DOHH2 (cell line): ENCODE data around the gene HAVCR1.

ENCODE experiments used
- H3F3A ChIP-seq: fragments of 200-600 bp; sonication (generic), shearing (Covaris generic); 2 replicates; pipeline ENCODE4 v1.6.0; 2016; ENCODE audit warnings: antibody characterized with exemption, mild to moderate bottlenecking; ENCODE audit not compliant: control insufficient read depth, insufficient read depth
- H3K27ac ChIP-seq: fragments of 200-600 bp; sonication (generic); 2 replicates; pipeline ENCODE4 v1.5.1; 2014; ENCODE audit warnings: low read depth, mild to moderate bottlenecking, low read length, moderate library complexity
- H3K27me3 ChIP-seq: fragments of 200-600 bp; sonication (generic); 2 replicates; pipeline ENCODE4 v1.6.1; 2014; ENCODE audit warnings: mild to moderate bottlenecking, low read length, mixed read lengths; ENCODE audit not compliant: control insufficient read depth
- H3K36me3 ChIP-seq: fragments of 200-600 bp; sonication (generic); 2 replicates; pipeline ENCODE4 v1.6.1; 2014; ENCODE audit warnings: mild to moderate bottlenecking, low read length, moderate library complexity, mixed read lengths; ENCODE audit not compliant: control insufficient read depth
- H3K4me1 ChIP-seq: fragments of 200-600 bp; sonication (generic); 2 replicates; pipeline ENCODE4 v1.6.1; 2014; ENCODE audit warnings: mild to moderate bottlenecking, low read length, mixed read lengths; ENCODE audit not compliant: control insufficient read depth
- H3K4me2 ChIP-seq: fragments of 200-600 bp; sonication (generic); 2 replicates; pipeline ENCODE4 v1.6.0; 2014; ENCODE audit warnings: mild to moderate bottlenecking, low read length, moderate library complexity
- H3K4me3 ChIP-seq: fragments of 200-600 bp; sonication (generic); 2 replicates; pipeline ENCODE4 v1.5.1; 2014; ENCODE audit warnings: mild to moderate bottlenecking, low read length, mixed read lengths
- H3K79me2 ChIP-seq: fragments of 200-600 bp; sonication (generic); 2 replicates; pipeline ENCODE4 v1.6.1; 2014; ENCODE audit warnings: mild to moderate bottlenecking, low read length, mixed read lengths; ENCODE audit not compliant: control insufficient read depth
- H3K9me2 ChIP-seq: fragments of 200-600 bp; sonication (generic); replicated peaks from 2 replicates; pipeline ENCODE4 v1.6.1; 2014; ENCODE audit warnings: mild to moderate bottlenecking, low read length, mixed read lengths; ENCODE audit not compliant: control insufficient read depth
- H3K9me3 ChIP-seq: fragments of 200-600 bp; sonication (generic); 2 replicates; pipeline ENCODE4 v1.6.1; 2014; ENCODE audit warnings: antibody characterized with exemption, low read length, mixed read lengths; ENCODE audit not compliant: control insufficient read depth, insufficient read depth
- H4K20me1 ChIP-seq: fragments of 200-600 bp; sonication (generic); 2 replicates; pipeline ENCODE4 v1.6.0; 2014; ENCODE audit warnings: low read depth, mild to moderate bottlenecking, antibody characterized with exemption, low read length, moderate library complexity; ENCODE audit not compliant: control insufficient read depth, insufficient read depth
- EZH2phosphoT487 ChIP-seq: fragments of 200-600 bp; sonication (generic); IDR thresholded peaks from 2 replicates; pipeline ENCODE4 v1.6.1; 2017; ENCODE audit warnings: borderline replicate concordance, mild to moderate bottlenecking, antibody characterized with exemption, low read length, moderate library complexity, mixed read lengths
- TF ChIP-seq, protein P1 (sequence below): fragments of 200-600 bp; sonication (generic); IDR thresholded peaks from one replicate; pipeline ENCODE4 v1.5.1; 2014; ENCODE audit warnings: antibody characterized with exemption, mild to moderate bottlenecking, low read depth, low read length; ENCODE audit not compliant: poor library complexity, severe bottlenecking

Gene HAVCR1

DNA sequence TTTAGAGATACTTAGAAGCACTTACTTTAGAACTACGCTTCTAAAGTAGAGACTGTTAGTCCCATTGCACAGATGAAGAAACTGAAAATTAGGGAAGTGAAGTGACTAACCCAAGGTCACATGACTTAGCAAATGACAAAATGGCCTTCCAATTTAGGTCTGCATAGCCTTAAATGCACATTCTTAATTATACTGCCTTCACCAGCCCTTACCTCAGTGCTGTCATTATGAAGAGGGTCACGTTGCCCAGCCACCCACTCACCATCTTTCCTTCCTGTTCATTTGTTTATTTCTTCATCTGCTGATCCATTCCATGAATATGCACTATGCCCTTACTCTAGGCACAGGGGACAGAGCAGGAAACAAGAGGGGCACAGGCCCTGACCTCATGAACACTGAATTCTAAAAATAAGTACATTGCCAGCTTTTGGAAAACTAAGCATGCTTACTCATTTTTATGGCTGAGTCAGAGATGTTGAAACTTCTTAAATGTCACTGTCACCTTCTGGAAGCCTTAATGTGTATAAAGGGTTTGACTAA, 41.3 kb upstream of the HAVCR1 start:
- peaks cover 7% of the 10 kb centered on the region for H3K4me1 ChIP-seq
- TF ChIP-seq, protein P1, sequence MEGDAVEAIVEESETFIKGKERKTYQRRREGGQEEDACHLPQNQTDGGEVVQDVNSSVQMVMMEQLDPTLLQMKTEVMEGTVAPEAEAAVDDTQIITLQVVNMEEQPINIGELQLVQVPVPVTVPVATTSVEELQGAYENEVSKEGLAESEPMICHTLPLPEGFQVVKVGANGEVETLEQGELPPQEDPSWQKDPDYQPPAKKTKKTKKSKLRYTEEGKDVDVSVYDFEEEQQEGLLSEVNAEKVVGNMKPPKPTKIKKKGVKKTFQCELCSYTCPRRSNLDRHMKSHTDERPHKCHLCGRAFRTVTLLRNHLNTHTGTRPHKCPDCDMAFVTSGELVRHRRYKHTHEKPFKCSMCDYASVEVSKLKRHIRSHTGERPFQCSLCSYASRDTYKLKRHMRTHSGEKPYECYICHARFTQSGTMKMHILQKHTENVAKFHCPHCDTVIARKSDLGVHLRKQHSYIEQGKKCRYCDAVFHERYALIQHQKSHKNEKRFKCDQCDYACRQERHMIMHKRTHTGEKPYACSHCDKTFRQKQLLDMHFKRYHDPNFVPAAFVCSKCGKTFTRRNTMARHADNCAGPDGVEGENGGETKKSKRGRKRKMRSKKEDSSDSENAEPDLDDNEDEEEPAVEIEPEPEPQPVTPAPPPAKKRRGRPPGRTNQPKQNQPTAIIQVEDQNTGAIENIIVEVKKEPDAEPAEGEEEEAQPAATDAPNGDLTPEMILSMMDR: no peak
- TF ChIP-seq EZH2phosphoT487: no peak
- H3K9me3 ChIP-seq: no peaks in the 10 kb centered on the region
- no peak overlapping the region for H3K4me3 ChIP-seq
- no peak overlapping the region for H3K27ac ChIP-seq
- H3K79me2 ChIP-seq: no peaks in the 10 kb centered on the region
- H3K36me3 ChIP-seq: no peaks in the 10 kb centered on the region
- no peaks in the 10 kb centered on the region for H4K20me1 ChIP-seq
- no peaks in the 10 kb centered on the region for H3K27me3 ChIP-seq
- H3K9me2 ChIP-seq: no peaks in the 10 kb centered on the region
- H3F3A ChIP-seq: no peaks in the 10 kb centered on the region
- no peak overlapping the region for H3K4me2 ChIP-seq

DNA sequence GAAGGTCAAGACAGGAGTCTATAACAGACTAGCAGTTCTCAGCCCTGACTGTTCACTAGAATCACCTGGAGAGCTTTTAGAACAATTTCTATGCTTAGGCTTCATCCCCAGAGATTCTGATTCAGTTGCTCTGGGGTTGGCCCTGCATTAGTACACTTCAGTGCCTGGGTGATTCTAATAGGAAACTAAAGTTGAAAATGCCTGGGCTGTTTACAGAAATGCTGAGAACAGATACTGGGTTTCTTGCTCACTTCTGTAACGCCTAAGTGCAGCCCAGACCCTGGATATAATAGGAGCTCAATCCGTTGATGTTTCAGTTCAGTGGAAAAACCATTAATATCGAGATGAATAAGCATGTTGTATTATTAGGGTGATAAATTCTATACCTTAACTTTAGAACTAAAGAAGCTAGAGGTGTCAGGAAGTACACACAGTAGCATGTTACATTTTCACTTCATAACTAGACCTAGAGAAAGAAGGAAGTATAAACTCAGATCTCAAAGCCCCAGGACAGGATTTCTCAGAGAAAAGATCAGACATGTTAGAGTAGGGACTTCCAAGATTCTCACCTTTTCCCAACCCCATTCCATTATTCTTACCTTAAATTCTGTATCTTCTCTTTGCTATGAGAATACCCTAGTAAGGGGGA, 29.6 kb upstream of the HAVCR1 start:
- H3K9me3 ChIP-seq: no peaks in the 10 kb centered on the region
- peaks cover 7% of the 10 kb centered on the region; the same call in 1 of the 2 replicates for H3K4me1 ChIP-seq
- no peaks in the 10 kb centered on the region for H3K27me3 ChIP-seq
- H3K4me3 ChIP-seq: no peak overlapping the region
- H3K36me3 ChIP-seq: no peaks in the 10 kb centered on the region
- no peaks in the 10 kb centered on the region for H3K79me2 ChIP-seq
- no peak overlapping the region for H3K4me2 ChIP-seq
- no peaks in the 10 kb centered on the region for H4K20me1 ChIP-seq
- H3K27ac ChIP-seq: no peak overlapping the region
- no peaks in the 10 kb centered on the region for H3K9me2 ChIP-seq
- TF ChIP-seq EZH2phosphoT487: no peak
- TF ChIP-seq, protein P1: no peak
- H3F3A ChIP-seq: no peaks in the 10 kb centered on the region

DNA sequence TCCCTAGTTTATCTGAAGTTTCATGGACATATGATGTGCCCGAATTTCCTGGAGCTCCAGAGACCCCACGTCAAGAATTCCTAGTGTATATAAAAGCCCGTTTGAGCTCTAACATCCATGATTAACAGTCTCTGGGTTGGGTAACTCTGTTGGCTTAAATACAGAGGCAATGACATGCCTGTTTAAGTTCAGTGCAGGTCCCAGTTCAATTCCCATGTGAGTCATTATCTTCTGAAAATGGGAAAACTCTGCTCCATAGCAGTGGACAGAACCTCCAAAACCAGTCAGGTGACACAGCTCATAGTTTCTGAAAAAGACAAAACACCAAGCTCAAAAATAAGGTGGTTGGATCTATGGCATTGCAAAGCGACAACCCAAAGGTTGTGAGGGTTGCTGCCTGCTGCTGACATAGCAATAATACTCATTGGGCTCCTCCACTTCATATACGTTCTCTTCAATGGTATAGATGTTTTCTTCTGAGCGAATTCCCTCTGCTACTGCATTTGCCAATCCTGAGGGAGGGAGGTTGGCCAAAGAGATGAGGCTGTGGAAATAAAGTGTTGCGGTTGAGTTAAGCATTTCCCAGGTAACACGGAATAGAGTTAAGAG, 27.9 kb upstream of the HAVCR1 start:
- TF ChIP-seq, protein P1: no peak
- TF ChIP-seq EZH2phosphoT487: no peak
- Histone ChIP-seq H3K4me2 (no peak overlapping the region), H3K27ac (no peak overlapping the region), H3K9me2 (no peaks in the 10 kb centered on the region), H3K79me2 (no peaks in the 10 kb centered on the region), H4K20me1 (no peaks in the 10 kb centered on the region), H3K4me1 (peaks cover 7% of the 10 kb centered on the region; the same call in 1 of the 2 replicates), H3K27me3 (no peaks in the 10 kb centered on the region), H3K4me3 (no peak overlapping the region), H3K9me3 (no peaks in the 10 kb centered on the region), H3F3A (no peaks in the 10 kb centered on the region), H3K36me3 (no peaks in the 10 kb centered on the region)
